GM12873 (cell line): Measurements from ENCODE around the gene SEMA6A.

Source experiments
- TF ChIP-seq, protein P1 (sequence below): IDR thresholded peaks from 2 replicates; pipeline ENCODE4 v1.5.1; 2012; ENCODE audit warnings: low read depth, mild to moderate bottlenecking, moderate library complexity, low read length, control low read depth; ENCODE audit not compliant: insufficient read depth; ENCODE audit errors: missing control alignments

The SEMA6A gene

DNA sequence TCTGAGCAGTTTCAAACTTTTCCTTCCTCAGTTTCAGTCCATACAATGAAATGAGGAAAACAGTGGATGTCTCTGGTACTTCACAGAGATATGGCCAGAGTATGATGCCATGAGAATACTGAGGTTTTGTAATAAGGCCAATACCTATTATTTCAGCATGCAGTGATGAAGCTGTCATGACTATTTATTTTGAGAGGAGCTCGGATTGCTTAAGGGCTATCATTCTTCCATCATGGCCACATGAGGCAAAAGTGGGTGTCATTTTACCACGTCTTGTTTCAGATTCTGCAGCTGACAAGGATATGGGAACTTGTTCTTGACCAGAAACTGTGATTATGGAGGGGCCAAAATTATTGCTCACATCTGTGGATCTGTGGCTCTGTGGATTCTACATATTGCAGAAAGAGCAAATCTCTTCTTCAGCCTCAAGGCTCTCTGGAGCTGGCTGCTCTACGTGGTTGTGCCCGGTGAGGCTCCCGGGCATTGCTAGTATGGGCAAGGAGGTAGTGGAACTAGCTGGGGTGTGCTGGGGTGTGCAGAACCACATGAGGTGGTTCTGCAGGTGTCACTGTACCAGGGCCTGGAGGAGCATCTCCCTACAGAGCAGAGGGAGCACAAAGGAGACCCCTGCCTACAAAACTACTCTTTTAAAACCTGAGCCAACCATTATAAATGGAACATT, 180.3 kb downstream of the SEMA6A start:
- TF ChIP-seq, protein P1, sequence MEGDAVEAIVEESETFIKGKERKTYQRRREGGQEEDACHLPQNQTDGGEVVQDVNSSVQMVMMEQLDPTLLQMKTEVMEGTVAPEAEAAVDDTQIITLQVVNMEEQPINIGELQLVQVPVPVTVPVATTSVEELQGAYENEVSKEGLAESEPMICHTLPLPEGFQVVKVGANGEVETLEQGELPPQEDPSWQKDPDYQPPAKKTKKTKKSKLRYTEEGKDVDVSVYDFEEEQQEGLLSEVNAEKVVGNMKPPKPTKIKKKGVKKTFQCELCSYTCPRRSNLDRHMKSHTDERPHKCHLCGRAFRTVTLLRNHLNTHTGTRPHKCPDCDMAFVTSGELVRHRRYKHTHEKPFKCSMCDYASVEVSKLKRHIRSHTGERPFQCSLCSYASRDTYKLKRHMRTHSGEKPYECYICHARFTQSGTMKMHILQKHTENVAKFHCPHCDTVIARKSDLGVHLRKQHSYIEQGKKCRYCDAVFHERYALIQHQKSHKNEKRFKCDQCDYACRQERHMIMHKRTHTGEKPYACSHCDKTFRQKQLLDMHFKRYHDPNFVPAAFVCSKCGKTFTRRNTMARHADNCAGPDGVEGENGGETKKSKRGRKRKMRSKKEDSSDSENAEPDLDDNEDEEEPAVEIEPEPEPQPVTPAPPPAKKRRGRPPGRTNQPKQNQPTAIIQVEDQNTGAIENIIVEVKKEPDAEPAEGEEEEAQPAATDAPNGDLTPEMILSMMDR, result no peak
